GM18870 (cell line): ENCODE data around the gene CYLD.

ENCODE experiments used
- ATAC-seq: cut with Tn5 transposase; IDR thresholded peaks from one replicate; pipeline ENCODE4 v1.9.1; 2021; ENCODE audit warnings: moderate library complexity; ENCODE audit not compliant: unreplicated experiment

CYLD gene

GRCh38 chr16:50737420-50737959, 4.4 kb upstream of the CYLD start:
- no peak for ATAC-seq

GRCh38 chr16:50739031-50739430, 2.9 kb upstream of the CYLD start:
- no peak for ATAC-seq

- ATAC-seq, result no peak
Observed at GRCh38 chr16:50740736-50741135, 1.1 kb upstream of the CYLD start.

- ATAC-seq, result no peak
Observed at GRCh38 chr16:50741225-50741780, 583 bp upstream of the CYLD start.

- no peak for ATAC-seq
Observed at GRCh38 chr16:50742576-50743200, 802 bp downstream of the CYLD start.

GRCh38 chr16:50743581-50744225, 1.8 kb downstream of the CYLD start:
- ATAC-seq, result no peak

- ATAC-seq, result no peak
Observed at GRCh38 chr16:50744881-50745280, 3.0 kb downstream of the CYLD start.

GRCh38 chr16:50745940-50746339, 4.1 kb downstream of the CYLD start:
- no peak for ATAC-seq

GRCh38 chr16:50747207-50747956, 5.5 kb downstream of the CYLD start:
- ATAC-seq, result peak; percentile 43

- ATAC-seq, result no peak
Observed at GRCh38 chr16:50751528-50751927, 9.6 kb downstream of the CYLD start.

- ATAC-seq, result no peak
Observed at GRCh38 chr16:50752471-50753235, 10.8 kb downstream of the CYLD start.

GRCh38 chr16:50756473-50756872, 14.6 kb downstream of the CYLD start:
- no peak for ATAC-seq

GRCh38 chr16:50761267-50761666, 19.4 kb downstream of the CYLD start:
- no peak for ATAC-seq

- ATAC-seq, result no peak
Observed at GRCh38 chr16:50762241-50762640, 20.4 kb downstream of the CYLD start.

- no peak for ATAC-seq
Observed at GRCh38 chr16:50763211-50763610, 21.3 kb downstream of the CYLD start.

GRCh38 chr16:50765260-50765659, 23.4 kb downstream of the CYLD start:
- ATAC-seq, result no peak

- ATAC-seq, result no peak
Observed at GRCh38 chr16:50765861-50766260, 24.0 kb downstream of the CYLD start.

- no peak for ATAC-seq
Observed at GRCh38 chr16:50767197-50767596, 25.3 kb downstream of the CYLD start.

- no peak for ATAC-seq
Observed at GRCh38 chr16:50771366-50771765, 29.5 kb downstream of the CYLD start.

- no peak for ATAC-seq
Observed at GRCh38 chr16:50774405-50774804, 32.5 kb downstream of the CYLD start.

- ATAC-seq, result no peak
Observed at GRCh38 chr16:50774960-50775359, 33.1 kb downstream of the CYLD start.
